D341Med (cell line): Measurements from ENCODE around the gene ADGRD1.

Experiments used
- DNase-seq: peaks from one replicate; pipeline ENCODE4 v3.0.0; 2012; ENCODE audit warnings: low spot score

ADGRD1 gene

DNA sequence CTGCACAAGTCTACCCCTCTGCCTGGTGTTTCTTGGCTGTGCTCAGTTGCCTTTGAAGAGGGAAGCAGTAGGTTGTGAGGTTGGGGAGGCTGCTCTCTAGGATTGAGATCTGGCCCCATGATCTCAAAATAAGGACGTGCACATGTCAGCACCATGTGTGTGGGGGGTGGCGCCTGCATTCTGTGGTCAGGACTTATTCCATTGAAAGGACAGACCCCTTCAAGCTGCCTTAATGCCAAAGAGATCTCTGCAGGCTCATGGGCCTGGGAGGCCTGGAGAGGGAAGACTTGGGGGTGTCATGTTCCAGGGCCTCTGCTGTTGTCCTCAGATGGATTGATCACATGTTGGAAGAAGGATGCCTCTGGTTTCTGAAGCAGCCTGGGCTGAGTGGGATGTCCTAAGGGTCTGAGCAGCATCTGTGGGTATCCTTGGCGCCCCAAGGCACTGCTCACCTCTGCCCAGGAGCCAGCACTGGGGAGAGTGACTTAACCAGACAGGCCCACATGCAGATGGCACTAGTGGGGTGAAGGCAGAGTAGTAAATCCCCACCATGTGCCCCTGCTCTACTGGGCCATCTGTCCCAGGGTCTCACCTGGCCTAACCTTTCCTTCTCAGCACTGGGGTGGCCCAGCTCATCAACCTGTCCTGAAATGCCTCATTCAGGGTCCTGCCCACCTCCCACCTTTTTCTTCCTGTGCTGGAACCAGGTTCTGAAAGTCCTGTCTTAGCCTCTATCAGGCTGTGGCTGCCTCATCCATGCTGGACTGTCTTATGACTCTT lies 118.9 kb downstream of the ADGRD1 start:
- no peak for DNase-seq

DNA sequence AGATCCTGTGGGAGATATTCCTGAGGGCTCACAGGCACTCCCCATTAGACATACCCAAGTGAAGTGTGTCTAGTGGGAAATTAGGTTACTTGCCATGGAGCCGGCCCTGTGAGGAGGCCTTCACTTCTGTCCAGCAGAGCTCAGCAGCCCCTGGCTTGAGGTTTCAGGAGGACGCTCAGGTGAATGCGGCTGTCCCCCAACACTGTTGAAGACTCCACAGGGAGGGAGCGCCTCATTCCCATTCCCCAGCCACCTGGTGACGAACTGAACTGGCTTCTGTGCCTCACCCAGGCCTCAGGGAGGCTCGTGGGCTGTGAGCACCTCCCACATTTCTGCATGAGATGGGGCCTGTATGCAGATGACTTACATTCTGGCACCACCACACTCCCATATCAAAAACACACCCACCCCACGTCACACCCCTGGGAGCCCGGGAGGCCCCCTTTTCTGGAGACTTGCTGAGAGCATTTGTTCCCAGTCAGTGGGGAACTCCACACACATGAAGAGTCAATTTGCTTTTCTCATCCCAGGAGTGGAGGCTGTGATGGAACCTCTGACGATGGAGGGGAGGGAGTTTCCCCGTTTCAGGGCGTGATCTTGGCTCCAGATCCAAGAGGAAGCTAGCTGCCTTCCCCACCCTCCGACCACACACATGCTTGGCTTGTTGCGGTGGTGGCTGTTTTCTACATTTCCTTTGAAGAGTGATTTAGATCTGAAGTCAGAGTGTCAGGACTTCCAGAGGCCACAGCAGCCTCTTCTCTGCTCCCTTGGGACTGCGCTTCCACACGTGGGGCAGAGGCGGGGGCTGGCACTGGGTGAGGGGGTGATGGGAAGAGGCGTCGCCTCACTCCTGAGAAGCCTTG lies 120.7 kb downstream of the ADGRD1 start:
- DNase-seq: no peak

DNA sequence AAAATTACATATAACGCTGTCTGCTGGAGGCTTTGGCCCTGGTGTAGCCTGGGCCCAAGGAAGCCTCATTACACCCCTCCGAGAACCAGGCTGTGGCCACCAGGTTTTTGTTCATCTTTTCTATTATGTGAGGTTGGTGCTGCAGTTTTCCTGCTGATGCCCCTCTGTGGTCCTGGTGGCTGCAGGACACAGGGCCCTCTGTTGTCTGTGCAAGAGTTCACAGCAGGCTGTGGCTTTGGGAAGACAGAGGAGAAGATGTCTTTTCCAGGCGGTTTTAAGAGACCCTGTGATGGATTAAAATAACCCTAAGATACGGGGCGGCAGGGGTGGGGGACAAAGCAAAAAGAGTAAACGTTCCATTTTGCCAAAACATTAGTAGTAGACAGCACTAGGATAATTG lies 121.5 kb downstream of the ADGRD1 start:
- no peak for DNase-seq

DNA sequence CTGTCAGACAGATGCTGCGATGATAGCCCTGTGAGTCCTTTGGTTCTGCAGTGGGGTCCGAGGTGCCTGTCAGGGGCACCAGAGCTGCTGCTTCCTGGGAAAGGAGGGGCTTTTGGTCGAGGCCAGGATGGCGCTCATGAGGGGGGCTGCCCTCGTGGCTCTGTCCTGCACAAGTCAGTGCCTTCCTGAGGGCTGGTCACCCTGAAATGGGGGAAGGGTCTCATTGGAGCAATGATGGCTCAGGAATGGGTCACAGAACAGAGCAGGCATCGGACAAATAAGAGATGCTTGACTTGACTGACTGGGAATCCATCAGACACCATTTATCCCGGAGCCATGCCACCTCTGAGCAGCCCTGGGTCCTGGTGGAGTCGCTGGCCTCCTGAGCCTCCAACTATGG lies 121.9 kb downstream of the ADGRD1 start:
- no peak for DNase-seq

DNA sequence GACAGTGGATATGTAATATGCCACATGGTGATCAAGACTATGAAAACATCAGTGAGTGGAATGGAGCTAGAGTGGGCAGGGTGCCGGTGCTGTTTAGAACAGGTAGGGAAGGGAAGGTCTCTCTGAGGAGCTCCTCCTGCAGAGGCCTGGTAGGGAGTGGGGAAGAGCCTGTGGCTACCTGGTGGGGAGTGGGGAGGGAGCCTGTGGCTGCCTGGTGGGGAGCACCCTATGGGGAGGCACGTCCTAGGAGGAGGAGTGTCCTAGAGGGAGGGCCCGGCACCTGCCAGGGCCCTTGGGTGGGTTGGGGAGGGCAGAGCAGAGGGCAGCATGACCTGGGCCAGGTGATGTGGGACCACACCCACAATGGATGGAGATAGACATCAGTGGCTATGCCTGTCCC lies 122.6 kb downstream of the ADGRD1 start:
- DNase-seq: no peak

DNA sequence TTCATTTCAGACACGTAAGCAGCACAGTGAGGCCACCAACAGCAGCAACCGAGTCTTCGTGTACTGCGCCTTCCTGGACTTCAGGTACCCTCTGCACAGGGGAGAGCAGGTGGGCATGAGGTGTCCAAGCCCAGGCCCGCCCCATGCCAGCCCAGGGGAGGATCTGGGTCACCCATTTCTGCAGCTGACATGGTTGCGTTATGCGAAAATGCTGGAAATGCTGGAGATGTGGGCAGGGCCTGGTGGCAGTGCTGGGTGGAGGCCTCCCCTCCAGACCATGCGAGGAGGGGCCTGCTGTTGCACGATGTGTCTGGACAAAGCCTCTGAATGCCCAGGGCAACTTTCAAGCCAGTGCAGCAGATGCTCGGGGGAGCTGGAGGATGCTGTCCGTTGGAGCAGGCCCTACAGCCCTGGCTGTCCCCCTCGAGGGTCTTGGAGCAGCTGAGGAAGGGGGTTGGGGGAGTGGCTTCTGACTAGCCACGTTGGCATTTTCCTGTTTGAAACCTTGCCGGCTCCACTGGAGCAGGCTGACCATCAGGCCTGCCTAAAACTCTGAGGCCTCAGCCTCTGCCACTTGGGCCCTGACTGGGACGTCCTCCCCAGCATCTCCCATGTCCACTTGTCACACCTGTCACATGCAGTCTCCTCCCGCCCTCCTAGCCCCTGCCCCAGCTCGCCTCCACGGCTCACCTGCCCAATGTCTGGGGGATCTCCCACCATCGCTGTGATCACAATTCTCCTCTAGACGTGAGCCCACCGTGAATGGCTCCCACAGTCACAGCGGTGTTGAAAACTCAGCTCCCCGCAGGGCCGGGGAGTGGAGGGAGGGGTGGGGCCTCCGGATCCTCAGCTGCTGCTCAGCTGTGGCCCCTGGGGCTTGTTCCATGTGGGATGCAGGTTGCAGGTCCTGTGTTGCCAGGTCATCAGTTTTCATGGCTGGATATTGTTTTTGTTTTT lies 123.4 kb downstream of the ADGRD1 start:
- peak; percentile 12 for DNase-seq

DNA sequence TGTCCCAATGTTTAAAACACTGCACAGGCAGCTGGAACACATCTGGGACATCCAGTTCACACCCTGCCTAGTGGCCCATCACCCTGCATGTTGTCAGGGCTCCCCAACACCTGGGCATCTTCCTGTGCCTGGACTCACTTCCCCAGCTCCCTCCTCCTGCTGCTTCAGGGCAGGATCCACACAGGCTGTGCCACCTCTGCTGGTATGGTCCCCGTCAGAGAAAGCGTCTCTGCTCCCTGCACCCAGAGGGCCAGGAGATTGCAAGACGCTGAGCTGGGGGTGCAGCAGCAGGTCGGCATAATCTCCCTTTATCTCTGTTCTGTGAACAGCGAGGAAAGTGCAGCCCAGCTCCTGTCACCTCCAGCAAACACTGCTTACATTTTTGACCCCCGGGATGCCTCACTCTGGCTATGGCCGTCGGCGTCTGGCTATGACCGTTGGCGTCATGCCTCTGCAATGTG lies 124.3 kb downstream of the ADGRD1 start:
- DNase-seq: peak; percentile 21

DNA sequence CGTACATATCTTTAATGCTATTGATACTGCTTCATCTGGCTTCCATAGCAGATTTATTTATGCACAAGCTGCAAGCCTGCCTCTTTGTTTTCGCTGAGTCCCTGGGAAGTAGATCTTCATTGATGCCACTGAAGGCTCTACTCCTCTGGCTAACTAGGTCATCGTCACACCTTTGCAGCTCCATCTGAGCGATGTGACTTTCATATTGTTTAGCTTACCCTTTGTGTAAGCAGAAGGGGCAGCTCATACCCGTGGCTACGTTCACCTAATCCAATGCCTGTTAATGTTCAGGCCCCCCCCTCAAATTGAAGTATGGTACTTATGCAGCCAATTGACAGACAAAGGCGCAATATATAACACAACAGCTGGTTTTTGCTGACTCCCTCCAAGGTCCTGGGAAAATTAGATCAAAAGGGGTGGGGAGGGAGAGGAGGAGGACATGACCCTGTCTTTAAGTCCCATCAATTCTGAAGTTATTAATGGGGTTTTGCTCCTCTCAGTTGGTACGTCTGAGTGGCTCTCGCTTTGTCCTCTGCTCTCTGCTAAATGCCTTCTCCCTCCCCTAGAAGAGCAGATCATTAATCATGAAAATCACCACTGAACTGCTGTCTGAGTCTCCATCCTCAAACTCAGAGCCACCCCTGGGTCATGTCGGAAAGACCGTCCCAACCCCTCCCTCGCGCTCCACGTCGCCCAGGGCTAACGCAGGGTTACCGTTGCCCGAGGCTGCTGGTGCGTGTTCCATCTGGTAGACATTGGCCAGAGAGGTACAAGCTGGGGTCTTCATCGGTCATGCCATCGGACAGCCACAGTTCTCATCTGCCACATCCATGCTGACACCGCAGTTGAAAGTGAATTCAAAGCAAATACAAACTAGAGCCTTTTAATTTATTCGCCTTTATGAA lies 128.8 kb downstream of the ADGRD1 start:
- no peak for DNase-seq

DNA sequence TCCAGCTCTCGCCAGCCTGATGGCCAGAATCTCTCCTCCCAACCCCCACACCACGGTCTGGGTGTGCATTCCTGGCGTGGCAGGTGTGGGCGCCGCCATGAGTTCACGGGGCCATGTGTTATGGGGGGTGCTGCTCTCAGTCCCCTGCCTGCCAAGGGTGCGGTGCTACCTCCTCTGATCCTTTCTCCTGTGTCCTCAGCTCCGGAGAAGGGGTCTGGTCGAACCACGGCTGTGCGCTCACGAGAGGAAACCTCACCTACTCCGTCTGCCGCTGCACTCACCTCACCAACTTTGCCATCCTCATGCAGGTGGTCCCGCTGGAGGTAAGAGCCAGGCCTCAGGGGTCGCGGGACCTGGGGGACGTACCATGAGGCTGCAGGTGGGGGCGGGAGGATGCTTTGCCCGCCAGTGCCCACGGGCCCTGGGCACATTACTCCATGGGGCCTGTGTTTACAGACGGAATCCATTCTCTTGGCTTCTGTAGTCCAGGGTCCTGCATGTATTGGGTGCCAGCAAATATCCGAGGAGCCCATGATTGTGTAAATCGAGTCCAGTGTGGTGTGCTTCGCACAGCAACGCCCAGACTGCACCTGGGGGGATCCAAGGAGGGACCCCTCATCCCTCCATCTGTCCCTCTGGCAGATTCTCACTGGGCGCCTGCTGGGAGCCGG lies 130.8 kb downstream of the ADGRD1 start:
- DNase-seq: peak; percentile 8

DNA sequence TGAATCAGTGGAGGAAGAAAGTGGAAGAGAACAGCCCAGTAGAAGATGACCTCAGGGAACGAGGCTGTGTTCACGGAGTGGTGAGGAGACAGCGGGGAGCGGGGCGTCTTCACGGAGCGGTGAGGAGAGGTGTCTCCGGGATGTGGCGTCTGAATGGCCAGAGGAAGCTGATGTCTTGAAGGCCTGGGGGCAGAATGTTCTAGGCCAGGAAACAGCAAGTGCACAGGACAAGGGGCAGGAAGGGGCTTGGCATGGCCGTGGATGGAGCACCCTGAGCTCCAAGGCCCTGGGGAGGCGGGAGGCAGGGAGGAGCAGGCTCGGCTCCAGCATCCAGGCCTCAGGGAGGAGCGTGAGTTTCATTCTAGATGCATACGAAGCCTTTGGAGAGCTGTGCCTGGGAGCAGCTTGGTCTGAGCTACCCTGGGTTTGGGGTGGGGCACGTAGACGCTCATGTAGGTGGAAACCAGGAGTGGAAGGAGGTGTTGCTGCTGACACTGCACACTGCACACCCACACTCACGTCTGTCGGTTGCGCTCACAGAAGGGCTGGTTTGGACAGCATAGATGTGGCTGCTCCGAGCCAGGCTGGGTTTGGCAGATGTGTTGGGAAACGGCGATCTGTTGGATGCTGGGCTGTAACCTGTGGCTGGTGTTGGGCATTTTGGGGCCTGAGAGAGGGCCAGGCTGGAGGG lies 131.6 kb downstream of the ADGRD1 start:
- DNase-seq: peak; percentile 14

DNA sequence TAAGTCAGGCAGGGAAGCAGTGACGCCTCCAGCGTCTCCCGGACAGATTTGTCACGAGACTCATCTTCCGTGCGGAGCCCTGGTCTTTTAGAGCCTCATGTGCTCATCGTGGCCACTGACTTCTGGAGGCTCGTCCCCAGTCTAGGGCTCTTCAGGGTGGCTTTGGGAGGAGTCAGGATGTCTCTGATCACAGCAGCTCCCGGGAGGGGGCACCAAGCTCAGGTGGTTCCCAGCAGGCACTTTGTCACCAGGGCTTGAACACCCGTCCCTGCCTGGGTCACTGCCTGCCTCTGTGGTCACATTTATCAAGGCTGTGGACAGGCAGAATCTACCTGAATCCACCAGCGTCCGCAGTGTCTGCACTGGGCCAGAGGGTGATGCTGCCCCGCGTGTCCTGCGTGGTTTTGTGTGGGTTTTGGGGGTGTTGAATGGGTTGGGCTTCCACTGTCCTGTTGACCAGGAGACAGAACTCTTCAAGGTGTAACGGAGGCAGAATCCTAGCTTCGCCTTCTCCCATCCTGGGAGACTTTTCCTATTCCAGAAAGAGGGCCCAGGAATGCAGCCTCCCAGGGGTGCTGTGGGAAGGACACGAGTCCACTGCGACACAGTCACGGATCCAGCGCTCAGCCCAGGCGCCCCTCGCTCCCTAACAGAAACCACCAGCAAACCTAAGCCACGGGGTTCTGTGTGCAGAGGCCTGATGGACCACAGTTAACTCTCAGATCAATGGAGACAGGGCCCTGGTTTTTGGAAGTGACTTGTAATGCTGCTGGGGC lies 132.3 kb downstream of the ADGRD1 start:
- DNase-seq: peak; percentile 18

DNA sequence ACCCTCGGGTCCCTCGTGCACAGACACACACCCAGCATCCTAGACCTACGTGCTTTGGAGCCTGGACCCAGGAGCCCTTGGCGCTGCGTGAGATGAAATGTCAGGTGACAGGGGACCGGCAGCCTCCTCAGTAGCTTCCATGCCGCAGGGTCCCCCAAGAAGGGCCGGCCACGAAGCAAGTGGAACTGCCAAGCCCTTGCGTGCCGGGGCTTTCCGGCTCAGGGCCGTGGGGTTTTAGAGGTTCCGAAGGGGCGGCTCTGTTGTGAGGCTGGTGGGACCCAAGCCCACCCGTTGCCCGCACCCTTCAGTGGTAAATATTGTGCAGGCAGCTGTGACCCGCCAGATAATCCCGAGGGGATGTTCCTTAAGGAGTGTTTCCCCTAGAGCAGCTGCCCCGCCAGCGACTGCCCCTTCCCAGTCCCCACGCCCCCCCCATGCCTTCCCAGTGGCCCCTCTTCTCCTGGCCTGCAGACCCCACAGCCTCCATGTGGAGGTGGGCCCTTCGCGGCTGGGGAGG lies 133.7 kb downstream of the ADGRD1 start:
- DNase-seq: peak; percentile 18

DNA sequence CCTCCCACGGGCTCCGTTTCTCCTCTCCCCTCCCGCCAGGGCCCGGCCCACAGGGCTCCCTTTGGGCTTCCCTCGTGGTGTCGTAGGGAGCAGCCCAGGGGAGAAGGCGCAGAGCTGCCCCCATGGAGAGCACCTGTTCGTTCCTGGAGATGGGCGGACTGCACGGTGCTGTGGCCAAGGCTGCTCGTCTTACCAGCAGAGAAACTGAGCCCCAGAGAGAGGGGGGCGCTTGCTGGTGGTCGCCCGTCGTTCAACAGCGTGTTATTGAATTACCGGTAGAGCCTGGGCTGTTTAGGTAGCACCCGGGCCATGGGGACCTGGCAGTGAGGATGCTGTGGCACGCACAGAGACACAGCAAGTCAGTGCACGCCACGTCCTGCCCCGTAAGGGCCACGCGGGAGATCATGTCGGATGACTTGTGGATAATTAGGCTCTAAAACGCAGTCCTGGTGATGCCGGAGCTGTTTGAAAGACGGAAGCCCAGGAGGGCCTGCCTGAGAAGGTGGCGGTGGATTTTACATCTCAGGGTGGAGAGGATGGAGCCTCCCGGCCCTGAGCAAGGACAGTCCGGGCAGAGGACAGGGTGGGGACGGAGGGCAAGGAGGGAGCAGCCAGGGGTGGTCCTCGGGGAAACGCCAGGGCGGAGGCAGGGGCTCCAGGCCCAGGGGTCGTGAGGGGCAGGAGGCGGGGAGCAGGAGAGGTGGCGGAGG lies 134.4 kb downstream of the ADGRD1 start:
- peak; percentile 23 for DNase-seq

DNA sequence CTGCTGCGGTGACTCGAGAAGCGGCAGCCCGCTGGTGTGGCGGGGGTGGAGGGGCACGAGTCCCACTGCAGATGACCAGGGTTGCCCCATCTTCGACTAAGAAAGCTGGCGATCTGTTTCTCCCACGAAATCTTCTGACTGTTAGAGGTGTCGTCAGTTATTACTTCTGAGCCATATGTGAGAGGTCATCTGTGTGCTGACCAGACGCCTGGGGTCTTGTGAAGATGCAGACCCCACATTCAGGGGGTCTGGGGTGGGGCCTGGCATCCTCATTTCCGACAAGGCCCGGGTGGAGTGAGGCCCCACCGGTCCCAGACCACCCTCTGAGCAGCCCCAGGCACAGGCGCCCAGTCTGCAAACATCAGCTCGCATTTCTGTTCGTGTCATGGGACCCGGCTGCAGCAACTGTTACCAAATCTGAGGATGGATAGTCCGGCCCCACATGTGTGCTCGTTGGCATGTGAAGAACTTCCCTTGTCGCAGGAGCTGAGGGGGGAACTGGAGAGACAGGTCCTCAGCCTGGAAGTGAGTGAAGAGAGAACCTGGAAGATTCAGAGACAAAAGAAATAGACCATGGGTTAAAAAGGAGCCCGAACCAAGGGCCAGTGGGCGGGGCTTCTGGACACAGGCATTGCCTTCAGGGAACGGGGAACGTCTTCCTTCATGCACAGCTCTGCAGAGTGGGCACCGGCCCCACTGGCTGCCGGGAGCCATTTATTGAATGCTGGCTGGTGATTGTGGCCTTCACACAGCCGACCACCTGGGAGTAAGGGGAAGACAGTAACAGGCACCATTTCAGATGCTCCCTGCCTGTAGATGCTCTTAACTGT lies 135.2 kb downstream of the ADGRD1 start:
- DNase-seq: peak; percentile 20

DNA sequence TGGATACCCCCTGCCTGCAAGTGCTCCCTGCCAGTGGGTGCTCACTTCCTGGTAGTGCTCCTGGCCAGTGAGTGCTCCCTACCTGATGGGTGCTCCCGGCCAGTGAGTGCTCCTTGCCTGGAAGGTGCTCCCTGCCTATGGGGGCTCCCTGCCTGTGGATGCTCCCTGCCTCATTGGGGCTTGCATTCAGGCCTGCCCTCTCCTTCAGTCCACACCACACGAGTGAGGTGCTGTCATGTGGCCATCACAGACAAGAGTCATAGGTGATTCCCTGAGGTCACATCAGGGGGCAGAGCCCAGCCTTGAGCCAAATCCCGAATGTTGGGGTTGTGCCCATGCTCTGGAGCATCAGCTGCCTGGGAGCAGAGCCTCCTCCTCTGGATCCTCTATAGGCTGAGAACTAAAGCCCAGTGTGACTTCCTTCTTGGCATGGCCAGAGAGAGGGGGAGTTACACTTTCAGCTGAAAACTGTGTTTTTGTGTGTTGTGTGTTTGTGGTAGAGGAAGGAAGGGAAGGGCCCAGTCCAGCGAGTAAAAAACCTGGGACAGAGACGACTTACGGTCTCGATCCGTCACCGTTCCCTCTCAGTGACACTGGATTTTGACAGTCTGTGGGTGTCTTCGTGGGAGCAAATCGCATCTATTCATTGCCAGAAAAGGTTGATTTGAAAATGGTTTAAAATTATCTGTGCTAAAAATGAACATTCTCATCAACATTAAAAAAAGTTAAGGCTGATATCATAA lies 136.0 kb downstream of the ADGRD1 start:
- no peak for DNase-seq
